HG03196 (cell line): ENCODE results near the gene MRGPRE.
"Not testable (repeated sequence)": the region's sequence is repeated elsewhere in the genome, so short reads cannot be mapped to it uniquely, and the experiment has no call there.

Source experiments
- ATAC-seq: cut with Tn5 transposase; IDR thresholded peaks from one replicate; pipeline ENCODE4 v1.9.1; 2021; ENCODE audit not compliant: unreplicated experiment

MRGPRE gene

DNA sequence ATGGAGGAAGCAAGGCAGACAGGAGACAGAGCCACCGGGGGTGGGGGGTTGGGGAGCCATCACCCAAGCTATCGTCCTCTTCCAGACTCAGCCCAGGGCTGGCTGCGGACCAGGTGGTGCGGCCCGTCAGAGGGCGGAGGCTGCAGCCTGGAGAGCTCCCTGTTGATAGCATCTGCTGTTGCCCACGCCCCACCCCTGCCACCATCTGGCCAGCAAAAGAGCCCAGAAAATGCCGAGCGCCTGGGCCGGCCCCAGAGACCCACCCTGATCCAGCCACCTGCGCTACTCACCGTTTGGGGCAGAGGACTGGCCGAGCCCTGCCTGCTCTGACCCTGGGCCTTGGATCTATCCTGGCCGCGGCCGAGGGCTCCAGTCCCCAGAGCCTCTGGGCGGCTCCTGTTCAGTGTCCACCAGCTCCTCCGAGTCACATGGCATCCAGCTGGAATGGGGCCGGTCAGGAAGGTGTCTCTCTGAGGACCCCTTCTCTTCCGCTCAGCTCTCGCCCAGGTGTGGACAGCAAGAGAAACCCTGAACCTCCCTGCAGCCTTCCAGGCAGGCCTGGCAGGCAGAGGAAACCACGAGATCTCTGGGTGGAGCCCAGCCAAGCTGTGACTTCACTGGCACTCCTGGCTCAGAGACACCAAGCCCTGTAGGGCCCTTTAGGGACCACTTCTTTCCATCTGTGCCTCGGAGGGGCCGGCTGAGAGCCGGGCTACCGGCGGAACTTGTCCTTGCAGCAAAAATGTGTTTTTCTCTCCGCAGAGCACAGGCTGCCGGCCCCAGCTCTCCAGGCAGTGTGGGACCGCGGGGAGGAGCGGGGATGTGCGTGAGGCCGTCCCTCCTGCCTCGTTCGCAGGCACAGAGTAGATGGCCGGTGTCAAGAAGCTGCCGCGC lies at the start of gene MRGPRE:
Gene MRGPRE (minus strand): TSS at position 567 of the 894 bp plus-strand sequence. CDS start 3,618 bp downstream, outside the sequence.
- ATAC-seq = no peak

GRCh38 chr11:3281146-3281545 lies 48.9 kb upstream of the MRGPRE start:
- not testable (repeated sequence) for ATAC-seq

DNA sequence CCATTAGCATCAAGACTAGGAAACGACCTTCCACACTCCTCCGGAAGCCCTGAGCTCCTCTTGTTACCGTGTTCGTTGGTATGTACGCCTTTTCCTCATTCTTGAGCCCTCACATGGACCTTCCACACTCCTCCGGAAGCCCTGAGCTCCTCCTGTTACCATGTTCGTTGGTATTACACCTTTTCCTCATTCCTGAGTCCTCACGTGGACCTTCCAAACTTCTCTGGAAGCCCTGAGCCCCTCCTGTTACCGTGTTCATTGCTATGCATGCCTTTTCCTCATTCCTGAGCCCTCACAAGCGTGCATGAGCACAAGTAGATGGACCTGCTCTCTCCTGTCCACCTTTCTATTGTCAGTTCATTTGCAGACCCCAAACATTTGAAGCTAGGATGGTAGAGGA lies 48.4 kb upstream of the MRGPRE start:
- not testable (repeated sequence) for ATAC-seq

- not testable (repeated sequence) for ATAC-seq
Measured at GRCh38 chr11:3278922-3279321, 46.7 kb upstream of the MRGPRE start.

DNA sequence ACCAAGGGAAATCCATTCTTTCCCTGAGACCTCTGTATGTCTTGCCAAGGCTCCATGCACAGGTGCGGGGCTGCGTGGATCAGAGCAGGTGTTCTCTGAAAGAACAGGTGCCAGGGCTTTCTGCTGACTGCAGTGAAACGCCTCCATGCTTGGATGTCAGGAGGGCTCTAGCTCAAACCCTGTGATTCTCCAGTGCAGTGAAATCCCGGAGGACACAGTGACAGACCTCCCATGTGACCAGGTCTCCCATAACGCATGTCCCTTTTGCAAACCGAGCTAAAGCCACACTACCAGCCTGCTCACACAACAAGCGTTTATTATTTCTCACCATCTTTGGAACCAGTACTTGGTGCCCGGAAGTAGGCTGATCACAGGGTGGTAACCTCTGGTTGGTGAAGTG lies 41.4 kb upstream of the MRGPRE start:
- ATAC-seq = not testable (repeated sequence)

DNA sequence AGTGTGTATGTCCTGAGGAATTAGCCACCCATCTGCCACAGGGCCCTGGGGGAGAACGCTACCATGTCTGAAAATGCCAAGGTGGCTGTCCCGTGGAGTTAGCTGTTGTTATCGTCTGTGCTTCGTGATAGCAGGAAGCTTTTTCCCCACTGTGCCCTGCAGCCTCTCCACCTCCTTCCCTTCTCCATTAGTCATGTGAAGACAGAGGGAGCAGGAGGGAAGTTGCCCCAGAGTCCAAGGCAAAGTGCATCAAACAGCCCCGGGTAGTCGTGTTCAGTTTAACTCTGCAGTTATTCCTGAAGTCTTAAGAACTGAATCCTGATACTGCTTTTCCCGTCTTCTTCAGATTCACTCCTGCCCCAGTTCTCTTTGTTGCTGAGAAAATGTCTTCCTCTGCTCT lies 30.3 kb upstream of the MRGPRE start:
- ATAC-seq = not testable (repeated sequence)

DNA sequence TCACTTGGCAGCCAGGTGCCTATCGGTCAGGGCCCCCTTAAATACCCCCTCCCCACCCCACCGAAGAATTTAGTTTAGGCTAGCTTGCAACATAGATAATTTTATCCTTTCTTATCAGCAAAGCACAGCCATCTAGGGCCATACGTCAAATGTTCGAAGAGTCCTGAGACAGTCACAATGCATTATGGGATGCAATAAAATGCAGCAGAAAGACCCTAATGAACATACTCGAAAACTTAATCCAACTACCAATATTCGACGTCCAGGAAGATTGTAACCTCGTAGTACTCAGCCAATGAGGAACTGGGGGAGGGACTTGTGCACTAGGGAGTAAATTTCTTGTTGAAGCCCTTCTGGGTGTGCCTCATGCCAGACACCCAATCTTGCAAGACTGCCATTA lies 29.6 kb upstream of the MRGPRE start:
- not testable (repeated sequence) for ATAC-seq

DNA sequence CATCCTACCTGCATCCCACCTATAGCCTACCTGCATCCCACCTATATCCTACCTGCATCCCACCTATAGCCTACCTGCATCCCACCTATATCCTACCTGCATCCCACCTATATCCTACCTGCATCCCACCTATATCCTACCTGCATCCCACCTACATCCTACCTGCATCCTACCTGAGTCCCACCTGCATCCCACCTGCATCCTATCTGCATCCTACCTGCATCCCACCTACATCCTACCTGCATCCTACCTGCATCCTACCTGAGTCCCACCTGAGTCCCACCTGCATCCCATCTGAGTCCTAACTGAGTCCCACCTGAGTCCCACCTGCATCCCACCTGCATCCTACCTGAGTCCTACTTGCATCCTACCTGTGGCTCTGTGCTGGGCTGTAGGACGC lies 25.3 kb upstream of the MRGPRE start:
- not testable (repeated sequence) for ATAC-seq

DNA sequence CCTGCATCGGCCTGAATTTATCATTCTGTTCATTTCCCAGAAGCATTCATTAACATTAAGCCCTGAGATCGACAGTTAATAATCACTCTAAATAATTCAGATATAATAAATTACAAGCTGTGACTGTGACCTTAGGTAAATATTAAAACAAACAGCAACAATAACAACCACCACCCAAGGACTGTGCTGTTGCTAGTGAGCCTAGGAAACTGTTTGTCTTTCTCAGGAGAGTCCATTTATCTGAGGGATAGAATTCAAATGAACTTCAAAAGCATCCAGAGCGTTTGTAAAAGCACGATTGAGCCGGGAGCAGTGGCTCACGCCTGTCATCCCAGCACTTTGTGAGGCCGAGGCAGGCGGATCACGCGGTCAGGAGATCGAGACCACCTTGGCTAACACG lies 23.0 kb upstream of the MRGPRE start:
- ATAC-seq = not testable (repeated sequence)

GRCh38 chr11:3254773-3255172 lies 22.6 kb upstream of the MRGPRE start:
- ATAC-seq = not testable (repeated sequence)

DNA sequence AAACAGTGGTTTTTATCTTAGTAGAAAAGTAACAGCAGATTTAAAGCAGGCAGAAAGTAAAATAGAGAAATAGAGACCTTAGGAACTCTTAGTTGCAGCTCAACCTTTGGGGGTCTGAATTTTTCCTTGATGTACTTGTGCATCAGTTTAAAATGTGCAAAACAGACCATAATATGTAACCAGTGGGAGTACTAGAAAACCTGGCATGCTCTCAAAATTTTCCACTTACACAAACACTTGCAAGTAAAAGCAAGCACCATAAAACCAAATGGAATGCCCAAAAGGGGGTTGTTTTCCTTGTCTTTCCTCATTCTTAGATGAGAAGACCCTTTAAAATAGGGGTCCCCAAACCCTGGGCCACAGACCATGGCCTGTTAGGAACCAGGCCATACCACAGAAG lies 12.9 kb upstream of the MRGPRE start:
- ATAC-seq = no peak

- no peak for ATAC-seq
Measured at GRCh38 chr11:3243880-3244279, 11.7 kb upstream of the MRGPRE start.

DNA sequence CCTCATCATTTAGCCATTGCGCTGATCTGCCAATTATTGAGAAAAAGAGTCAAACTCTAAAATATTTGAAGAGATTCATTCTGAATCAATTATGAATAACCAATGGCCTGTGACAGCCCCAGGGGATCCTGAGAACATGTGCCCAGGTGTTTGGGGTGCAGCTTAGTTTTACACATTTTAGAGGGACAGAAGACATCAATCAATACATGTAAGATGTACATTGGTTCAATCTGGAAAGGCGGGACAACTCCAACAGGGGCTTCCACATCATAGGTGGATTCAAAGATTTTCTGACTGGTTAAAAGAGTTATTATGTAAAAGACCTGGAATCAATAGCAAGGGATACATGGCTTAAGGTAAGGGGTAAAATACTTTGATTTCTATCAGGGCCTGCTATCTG lies 4.9 kb upstream of the MRGPRE start:
- no peak for ATAC-seq

- ATAC-seq = no peak
Measured at GRCh38 chr11:3234846-3235245, 2.6 kb upstream of the MRGPRE start.

DNA sequence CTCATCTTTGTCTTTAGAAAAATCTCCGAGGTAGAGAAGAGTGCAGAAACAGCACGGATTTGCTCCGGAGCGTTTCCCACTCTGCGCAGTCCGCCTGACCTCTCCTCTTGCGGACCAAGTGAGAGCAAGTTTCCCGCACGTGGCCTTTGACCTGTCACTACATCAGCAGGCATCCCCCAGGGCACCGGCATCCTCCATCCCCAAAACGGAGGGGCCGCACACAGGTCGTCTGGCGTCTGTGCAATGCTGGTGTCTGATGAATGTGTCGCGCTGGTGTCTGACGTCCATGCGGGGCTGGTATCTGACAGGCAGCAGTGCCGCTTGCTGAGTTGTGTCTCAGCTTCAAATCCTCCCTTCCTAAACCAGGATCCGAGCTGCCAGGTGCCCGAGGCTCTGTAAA lies 739 bp upstream of the MRGPRE start:
- ATAC-seq = no peak

DNA sequence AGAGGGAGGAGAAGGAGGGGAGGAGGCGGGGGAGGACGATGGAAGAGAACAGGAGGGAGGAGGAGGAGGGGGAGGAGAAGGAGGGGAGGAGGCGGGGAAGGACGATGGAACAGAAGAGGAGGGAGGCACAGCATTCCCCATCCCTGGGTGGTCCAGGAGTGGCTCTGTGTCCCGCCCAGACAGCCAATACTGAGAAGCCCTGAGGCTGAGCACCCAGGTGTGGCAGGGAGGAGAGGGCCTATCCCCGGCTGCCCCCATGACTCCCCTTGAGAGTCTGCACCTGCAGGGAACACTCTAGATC lies 717 bp downstream of the MRGPRE start:
- no peak for ATAC-seq

DNA sequence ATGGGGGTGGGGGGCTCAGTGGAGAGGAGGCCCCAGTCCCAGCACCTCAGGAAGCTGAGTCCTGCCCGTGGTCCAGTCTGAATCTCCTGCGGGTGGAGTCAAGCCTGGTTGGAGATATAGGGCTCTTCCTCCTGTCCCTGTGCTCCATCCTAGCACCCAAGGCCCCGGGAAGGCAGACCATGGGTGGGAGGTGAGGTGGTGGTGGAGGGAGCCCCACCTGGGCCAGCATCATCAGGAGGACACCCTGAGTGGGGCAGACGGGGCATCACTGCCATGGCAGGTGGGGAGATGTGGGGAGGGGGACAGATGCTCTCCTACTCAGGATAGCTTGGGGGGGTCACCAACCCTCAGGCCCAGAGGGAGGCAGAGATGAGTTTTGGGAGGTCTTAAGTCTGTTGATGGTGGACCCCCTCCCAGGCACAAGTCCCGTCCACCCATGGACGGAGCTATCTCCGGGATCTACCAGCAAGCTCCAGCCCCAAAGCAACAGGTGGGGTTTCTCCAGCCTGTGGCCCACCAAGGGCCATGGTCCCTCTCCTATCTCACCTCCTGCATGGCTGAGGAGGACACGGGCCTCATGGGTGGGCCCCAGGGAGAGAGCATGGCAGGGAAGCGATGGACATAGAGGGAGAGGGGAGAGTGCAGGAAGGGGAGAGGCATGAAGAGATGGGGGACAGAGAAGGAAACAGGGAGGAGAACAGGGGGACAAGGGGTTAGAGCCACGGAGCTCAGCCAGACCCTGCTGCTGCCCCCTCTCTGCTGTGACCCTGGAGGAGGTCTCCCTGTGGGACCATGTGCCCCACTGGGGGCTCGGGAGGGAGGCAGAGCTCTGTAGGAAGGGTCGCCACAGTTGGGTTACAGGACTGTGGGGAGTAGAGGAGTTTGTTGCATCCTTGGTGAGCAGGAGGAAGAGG lies 1.3 kb downstream of the MRGPRE start:
- ATAC-seq = no peak

GRCh38 chr11:3229673-3230630 lies 2.3 kb downstream of the MRGPRE start:
- ATAC-seq = no peak

GRCh38 chr11:3228445-3228829 lies 3.8 kb downstream of the MRGPRE start:
- no peak for ATAC-seq

GRCh38 chr11:3227568-3228444 lies 4.4 kb downstream of the MRGPRE start:
- no peak for ATAC-seq
